ENCODE data around the gene FCN2.

Gene FCN2

GRCh38 chr9:134935056-134935640, 54.5 kb downstream of the FCN2 start:
- no peak for DNase-seq

GRCh38 chr9:134935701-134936345, 55.2 kb downstream of the FCN2 start:
- DNase-seq = no peak

- no peak for DNase-seq
Observed at GRCh38 chr9:134936346-134937163, 55.9 kb downstream of the FCN2 start.
